Naive B cell (primary cell): Measurements from ENCODE around the gene RMRP. TPM values are rescaled to one million over a fixed set of nuclear protein-coding genes. Genes with fewer than 3 reads are reported as not detected.
A peak's percentile ranks its signal among the peaks of the same experiment; 100 is the strongest.
"Not testable (repeated sequence)": the region's sequence is repeated elsewhere in the genome, so short reads cannot be mapped to it uniquely, and the experiment has no call there.

Experiments
- ATAC-seq, 2 donors: fragments of 150-1000 bp; cut with Tn5 transposase; 2 replicates each; pipeline ENCODE4 v1.10.0; 2021; ENCODE audit warnings: low read depth in 2 of 2, mild to moderate bottlenecking in 2 of 2, moderate library complexity in 2 of 2
- DNase-seq: peaks from one replicate; pipeline ENCODE4 v3.0.0; 2022
- H3K27ac Mint-ChIP-seq, 6 donors: one replicate each; pipeline ENCODE4 v1.8.0; 2020 to 2022; ENCODE audit warnings: mild to moderate bottlenecking in 6 of 6, mixed read lengths in 6 of 6, moderate library complexity in 5 of 6, inconsistent platforms in 2 of 6
- H3K27me3 Mint-ChIP-seq, 3 donors: one replicate each; pipeline ENCODE4 v1.8.0; 2021 to 2022; ENCODE audit warnings: mixed read lengths in 3 of 3, mild to moderate bottlenecking in 1 of 3
- H3K36me3 Mint-ChIP-seq, 2 donors: one replicate each; pipeline ENCODE4 v1.8.0; 2020 to 2022; ENCODE audit warnings: mixed read lengths in 2 of 2, inconsistent platforms in 1 of 2, mild to moderate bottlenecking in 1 of 2
- H3K4me1 Mint-ChIP-seq, 3 donors: one replicate each; pipeline ENCODE4 v1.8.0; 2020 to 2022; ENCODE audit warnings: mixed read lengths in 3 of 3, inconsistent platforms in 1 of 3, mild to moderate bottlenecking in 1 of 3, moderate library complexity in 1 of 3
- H3K4me3 Mint-ChIP-seq, 8 donors: one replicate each; pipeline ENCODE4 v1.8.0; 2020 to 2022; ENCODE audit warnings: mild to moderate bottlenecking in 8 of 8, mixed read lengths in 8 of 8, moderate library complexity in 8 of 8, inconsistent platforms in 2 of 8
- H3K9me3 Mint-ChIP-seq, 7 donors: one replicate each; pipeline ENCODE4 v1.8.0; 2020 to 2022; ENCODE audit warnings: mixed read lengths in 7 of 7, mild to moderate bottlenecking in 5 of 7, inconsistent platforms in 2 of 7, moderate library complexity in 1 of 7
- polyA plus RNA-seq, 6 donors: library from polyadenylated mRNA; unstranded; fragments of 300-500 nt; fragmentation: Illumina TruSeq; gene quantifications; one replicate each; pipeline ENCODE4 v1.2.3, GENCODE V29; 2021; ENCODE audit warnings: low read depth in 6 of 6

RMRP gene
- polyA plus RNA-seq, 6 donors from 2014 or later = 41.0 to 72.3 (median 56.5) TPM; not detected in 2

GRCh38 chr9:35656831-35657545 is 831 bp downstream of the RMRP start:
- Mint-ChIP-seq H3K36me3 (no peaks in the 10 kb centered on the region), H3K4me1 (peaks cover 51 to 77% (median 58%) of the 10 kb centered on the region in 3 donors), H3K9me3 (peaks cover 0 to 5% (median 0%) of the 10 kb centered on the region in 7 donors), H3K4me3 (peak overlapping the region; percentile 75 to 94 (median 93)), H3K27me3 (peaks cover 0 to 5% (median 5%) of the 10 kb centered on the region in 3 donors), H3K27ac (peak overlapping the region; percentile 98 to 100 (median 100))
- ATAC-seq (no peak), DNase-seq (no peak)

DNA sequence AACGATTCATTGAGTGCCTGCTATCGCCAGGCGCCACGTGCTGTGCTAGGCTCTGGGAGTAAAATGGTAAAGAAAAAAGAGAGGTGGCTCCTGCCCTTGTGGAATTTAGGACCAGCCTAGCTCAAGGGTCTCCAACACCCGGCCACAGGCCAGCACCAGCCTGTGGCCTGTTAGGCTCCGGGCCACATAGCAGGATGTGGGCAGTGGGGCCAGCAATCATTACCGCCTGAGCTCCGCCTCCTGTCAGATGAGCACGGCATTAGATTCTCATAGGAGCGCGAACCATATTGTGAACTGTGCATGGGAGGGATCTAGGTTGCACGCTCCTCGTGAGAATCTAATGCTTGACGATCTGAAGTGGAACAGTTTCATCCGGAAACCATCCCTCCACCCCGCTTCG is 1.5 kb downstream of the RMRP start:
- H3K27ac Mint-ChIP-seq = peak overlapping the region; percentile 98 to 100 (median 100)
- DNase-seq (no peak), ATAC-seq (no peak)
- H3K9me3 Mint-ChIP-seq = peaks cover 0 to 5% (median 0%) of the 10 kb centered on the region in 7 donors
- H3K4me1 Mint-ChIP-seq = peaks cover 49 to 78% (median 59%) of the 10 kb centered on the region in 3 donors
- H3K27me3 Mint-ChIP-seq = peaks cover 0 to 5% (median 5%) of the 10 kb centered on the region in 3 donors
- H3K36me3 Mint-ChIP-seq = no peaks in the 10 kb centered on the region
- peak overlapping the region in 7 of 8 donors; percentile 58 to 94 (median 89) for H3K4me3 Mint-ChIP-seq

DNA sequence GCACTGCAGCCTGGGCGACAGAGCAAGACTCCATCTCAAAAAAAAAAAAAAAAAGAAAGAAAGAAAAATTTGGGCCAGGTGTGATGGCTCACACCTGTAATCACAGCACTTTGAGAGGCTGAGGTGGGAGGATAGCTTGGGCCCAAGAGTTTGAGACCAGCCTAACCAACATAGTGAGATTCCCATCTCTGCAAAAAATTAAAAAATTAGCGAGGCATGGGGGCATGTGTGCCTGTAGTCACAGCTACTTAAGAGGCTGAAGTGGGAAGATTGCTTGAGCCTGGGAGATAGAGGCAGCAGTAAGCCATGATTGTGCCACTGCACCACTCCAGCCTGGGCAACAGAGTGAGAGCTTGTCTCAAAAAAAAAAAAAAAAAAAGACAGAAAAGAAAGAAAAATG is 4.2 kb downstream of the RMRP start:
- DNase-seq (no peak), ATAC-seq (no peak)
- Mint-ChIP-seq H3K27me3 (peaks cover 0 to 5% (median 5%) of the 10 kb centered on the region in 3 donors), H3K4me3 (peak overlapping the region in 1 of 8 donors; percentile 5), H3K27ac (peak overlapping the region in 5 of 6 donors; percentile 20 to 93 (median 77)), H3K4me1 (peaks cover 49 to 78% (median 62%) of the 10 kb centered on the region in 3 donors), H3K9me3 (peaks cover 0 to 5% (median 0%) of the 10 kb centered on the region in 7 donors), H3K36me3 (no peaks in the 10 kb centered on the region)

- no peak overlapping the region for H3K4me3 Mint-ChIP-seq
- DNase-seq = no peak
- H3K36me3 Mint-ChIP-seq = no peaks in the 10 kb centered on the region
- H3K4me1 Mint-ChIP-seq = peaks cover 54 to 84% (median 64%) of the 10 kb centered on the region in 3 donors
- H3K9me3 Mint-ChIP-seq = peaks cover 0 to 3% (median 0%) of the 10 kb centered on the region in 7 donors
- peaks cover 0 to 3% (median 3%) of the 10 kb centered on the region in 3 donors for H3K27me3 Mint-ChIP-seq
- H3K27ac Mint-ChIP-seq = no peak overlapping the region
- ATAC-seq = no peak
Observed at GRCh38 chr9:35652829-35653209, 5.0 kb downstream of the RMRP start.

DNA sequence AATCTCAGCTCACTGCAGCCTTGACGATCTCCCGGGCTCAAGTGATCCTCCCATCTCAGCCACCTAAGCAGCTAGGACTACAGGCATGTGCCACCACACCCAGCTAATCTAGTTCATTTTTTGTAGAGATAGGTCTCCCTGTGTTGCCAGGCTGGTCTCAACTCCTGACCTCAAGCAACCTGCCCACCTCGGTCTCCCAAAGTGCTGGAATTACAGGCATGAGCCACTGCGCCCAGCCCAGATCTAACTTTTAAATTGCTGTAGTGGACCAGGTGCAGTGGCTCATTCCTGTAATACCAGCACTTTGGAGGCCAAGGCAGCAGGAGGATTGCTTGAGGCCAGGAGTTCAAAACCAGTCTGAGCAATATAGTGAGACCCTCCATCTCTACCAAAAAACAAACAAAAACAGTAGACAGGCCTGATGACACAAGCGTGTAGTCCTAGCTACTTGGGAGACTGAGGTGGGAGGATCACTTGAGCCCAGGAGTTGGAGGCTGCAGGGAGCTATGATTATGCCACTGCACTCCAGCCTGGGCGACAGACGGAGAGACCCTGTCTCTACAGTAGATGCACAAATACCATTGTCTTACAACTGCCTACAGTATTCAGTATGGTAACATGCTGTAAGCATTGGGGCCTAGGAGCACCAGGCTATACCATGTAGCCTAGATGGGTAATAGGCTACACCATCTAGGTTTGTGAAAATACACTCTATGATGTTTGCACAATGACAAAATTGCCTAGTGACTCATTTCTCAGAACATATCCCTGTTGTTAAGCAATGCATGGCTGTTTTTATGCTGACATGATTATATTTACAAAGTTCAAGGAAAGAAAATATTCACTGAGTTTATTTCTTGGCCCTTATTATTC is 5.6 kb downstream of the RMRP start:
- Mint-ChIP-seq H3K27me3 (no peaks in the 10 kb centered on the region), H3K36me3 (no peaks in the 10 kb centered on the region), H3K4me1 (peaks cover 54 to 84% (median 64%) of the 10 kb centered on the region in 3 donors), H3K27ac (peak overlapping the region in 5 of 6 donors; percentile 17 to 96 (median 52)), H3K4me3 (peak overlapping the region; percentile 29 to 98 (median 86)), H3K9me3 (no peaks in the 10 kb centered on the region)
- ATAC-seq (no peak), DNase-seq (no peak)

DNA sequence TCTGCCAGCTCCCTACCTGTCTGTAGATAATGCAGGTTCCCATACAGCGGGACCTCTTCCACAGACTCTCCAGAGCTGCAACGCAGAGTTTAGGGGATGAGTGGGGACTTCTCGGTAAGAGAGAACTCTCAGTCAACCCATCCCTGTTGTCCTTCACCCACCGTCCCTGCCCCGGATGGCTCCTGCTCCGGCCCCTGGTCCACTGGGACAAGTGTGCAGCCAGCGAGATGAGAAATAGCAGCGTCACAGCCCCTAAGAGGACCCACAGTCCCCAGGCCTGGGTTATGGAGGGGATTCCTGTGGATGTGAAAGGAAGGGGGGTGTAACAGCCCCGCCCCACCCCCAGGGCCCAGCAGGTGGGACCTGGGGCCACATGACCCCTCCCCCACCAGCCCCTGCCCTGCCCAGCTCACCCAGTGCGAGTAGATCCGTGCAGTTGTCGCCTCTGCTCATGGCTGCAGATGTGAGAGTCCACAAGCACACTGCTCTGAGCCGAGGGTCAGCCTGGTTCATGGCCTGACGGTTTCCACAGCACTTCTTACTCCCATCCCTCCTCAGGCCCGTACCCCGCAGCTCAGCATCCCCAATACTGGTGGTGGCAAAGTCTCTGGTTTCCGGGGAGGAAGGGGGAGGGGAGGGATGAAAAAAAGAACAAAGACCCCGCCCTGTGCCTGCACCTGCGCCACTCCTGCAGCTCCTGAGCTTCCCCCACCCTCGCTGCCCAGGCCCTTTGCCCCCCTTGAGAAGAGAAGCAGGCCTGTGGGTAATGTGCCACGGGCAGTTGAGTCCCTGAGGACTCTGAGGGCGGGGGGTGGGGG is 7.3 kb downstream of the RMRP start, which contains the start of gene SIT1:
Gene SIT1 (minus strand): TSS at position 591 of the 818 bp plus-strand sequence. CDS start 78 bp downstream, at position 513.
- no peak for ATAC-seq
- Mint-ChIP-seq H3K36me3 (no peaks in the 10 kb centered on the region), H3K4me1 (peaks cover 46 to 75% (median 57%) of the 10 kb centered on the region in 3 donors), H3K27ac (peak within 1 kb of the TSS; percentile 79 to 96 (median 92)), H3K4me3 (peak within 1 kb of the TSS; percentile 82 to 98 (median 95)), H3K27me3 (no peaks in the 10 kb centered on the region), H3K9me3 (no peaks in the 10 kb centered on the region)
- DNase-seq = peak; percentile 42

DNA sequence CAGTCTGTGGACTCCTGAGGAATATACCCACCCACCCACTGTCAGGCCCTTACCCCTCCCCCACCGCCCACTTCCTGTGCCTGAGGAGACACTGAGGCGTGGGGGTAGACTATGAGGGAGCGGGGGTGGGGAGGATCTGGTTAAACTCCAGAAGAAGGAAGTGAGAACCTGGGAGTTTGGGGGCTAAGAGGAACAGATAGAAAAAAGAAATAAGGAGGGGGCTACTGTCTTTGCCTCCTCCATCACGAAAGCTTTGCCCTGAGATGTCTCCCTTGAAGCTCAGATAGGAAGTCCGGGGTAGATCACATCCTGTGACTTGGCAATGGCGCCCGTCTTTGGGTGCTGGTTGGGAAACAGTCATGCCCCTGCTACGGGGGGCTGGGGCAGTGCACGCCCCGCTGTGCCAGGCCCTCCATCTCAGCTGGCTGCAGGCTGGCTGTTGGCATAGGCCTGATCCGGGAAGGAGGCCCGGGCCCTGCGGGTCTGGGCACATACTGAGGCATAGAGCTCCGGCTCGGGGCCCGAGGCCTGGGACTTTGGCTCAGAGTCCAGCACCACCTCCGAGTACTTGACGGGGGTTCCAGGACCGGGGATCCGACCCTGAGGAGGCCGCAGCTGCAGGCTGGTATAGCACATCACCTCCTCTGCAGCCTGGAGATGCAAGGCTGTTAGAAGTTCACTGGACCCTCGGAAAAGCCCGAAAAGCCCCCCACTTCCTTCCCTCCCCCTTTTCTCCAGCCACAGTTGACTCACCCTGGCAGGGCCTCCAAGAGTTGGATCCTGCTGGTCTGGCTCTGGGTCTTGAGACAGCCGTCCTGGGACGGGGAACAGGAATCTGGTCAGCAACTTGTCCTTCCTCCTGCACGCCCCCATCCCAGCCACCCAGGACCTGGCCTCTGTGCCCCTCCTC is 8.1 kb downstream of the RMRP start:
- ATAC-seq (no peak), DNase-seq (peak; percentile 37)
- Mint-ChIP-seq H3K36me3 (no peaks in the 10 kb centered on the region), H3K4me1 (peaks cover 44 to 78% (median 66%) of the 10 kb centered on the region in 3 donors), H3K27me3 (no peaks in the 10 kb centered on the region), H3K27ac (peak overlapping the region; percentile 90 to 98 (median 94)), H3K4me3 (peak overlapping the region; percentile 82 to 98 (median 95)), H3K9me3 (no peaks in the 10 kb centered on the region)

GRCh38 chr9:35646533-35647265 is 11.1 kb downstream of the RMRP start:
- Mint-ChIP-seq H3K4me3 (peak overlapping the region; percentile 96 to 99 (median 98)), H3K4me1 (peaks cover 55 to 87% (median 82%) of the 10 kb centered on the region in 3 donors), H3K9me3 (no peaks in the 10 kb centered on the region), H3K27me3 (no peaks in the 10 kb centered on the region), H3K27ac (peak overlapping the region; percentile 96 to 99 (median 98)), H3K36me3 (no peaks in the 10 kb centered on the region)
- peak; percentile 83 to 86 for ATAC-seq
- DNase-seq = peak; percentile 92

DNA sequence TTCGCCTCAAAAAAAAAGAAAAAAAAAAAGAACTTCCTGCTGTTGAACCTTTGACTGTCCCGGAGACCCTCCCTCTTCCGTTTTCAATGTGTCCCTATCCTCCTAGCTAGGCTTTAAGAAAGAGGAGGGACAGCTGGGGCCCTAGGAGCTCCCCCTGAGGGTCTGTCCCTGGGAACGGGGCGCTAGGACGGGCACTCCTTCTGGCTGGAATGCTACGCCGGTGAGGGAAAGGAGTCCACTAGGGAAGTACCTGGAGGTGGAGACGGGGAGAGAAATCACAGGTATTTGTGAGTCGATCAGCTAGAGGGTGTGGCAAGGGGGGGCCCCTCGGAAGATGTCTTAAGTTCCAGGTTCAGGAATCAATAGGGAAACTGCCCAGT is 11.7 kb downstream of the RMRP start:
- Mint-ChIP-seq H3K27me3 (no peaks in the 10 kb centered on the region), H3K36me3 (no peaks in the 10 kb centered on the region), H3K9me3 (no peaks in the 10 kb centered on the region), H3K4me1 (peaks cover 57 to 87% (median 82%) of the 10 kb centered on the region in 3 donors), H3K27ac (peak overlapping the region; percentile 96 to 99 (median 98)), H3K4me3 (peak overlapping the region; percentile 96 to 99 (median 98))
- DNase-seq (no peak), ATAC-seq (no peak)

DNA sequence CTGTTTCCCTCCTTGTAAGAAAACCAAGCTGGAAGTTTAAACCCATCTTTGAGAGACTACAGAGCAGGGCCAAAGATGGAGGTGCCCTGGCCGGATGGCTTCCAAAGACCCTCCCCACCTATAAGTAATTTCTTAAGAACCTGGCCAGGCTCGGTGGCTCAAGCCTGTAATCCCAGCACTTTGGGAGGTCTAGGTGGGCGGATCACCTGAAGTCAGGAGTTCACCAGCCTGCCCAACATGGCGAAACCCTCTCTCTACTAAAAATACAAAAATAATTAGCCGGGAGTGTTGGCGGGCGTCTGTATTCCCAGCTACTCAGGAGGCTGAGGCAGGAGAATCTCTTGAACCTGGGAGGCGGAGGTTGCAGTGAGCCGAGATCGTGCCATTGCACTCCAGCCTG is 12.1 kb downstream of the RMRP start:
- not testable (repeated sequence) for H3K27me3 Mint-ChIP-seq, ATAC-seq
- peaks cover 55 to 87% (median 82%) of the 10 kb centered on the region in 3 donors for H3K4me1 Mint-ChIP-seq

GRCh38 chr9:35643046-35643445 is 14.8 kb downstream of the RMRP start:
- no peak for ATAC-seq

More for the DNA sequence above, 12.1 kb downstream of the RMRP start:
- H3K9me3 Mint-ChIP-seq, H3K36me3 Mint-ChIP-seq, DNase-seq: not testable (repeated sequence)
- Mint-ChIP-seq H3K27ac (peak overlapping the region; percentile 96 to 99 (median 98)), H3K4me3 (peak overlapping the region; percentile 96 to 99 (median 98))

More at GRCh38 chr9:35643046-35643445, 14.8 kb downstream of the RMRP start:
- no peaks in the 10 kb centered on the region for H3K27me3 Mint-ChIP-seq
- H3K36me3 Mint-ChIP-seq = peaks cover 0 to 8% of the 10 kb centered on the region in 2 donors
- no peak for DNase-seq
- H3K27ac Mint-ChIP-seq = peak overlapping the region in 5 of 6 donors; percentile 78 to 99 (median 91)
- H3K4me3 Mint-ChIP-seq = peak overlapping the region in 6 of 8 donors; percentile 10 to 53 (median 33)
- H3K4me1 Mint-ChIP-seq = peaks cover 51 to 87% (median 75%) of the 10 kb centered on the region in 3 donors
- H3K9me3 Mint-ChIP-seq = peaks cover 0 to 4% (median 0%) of the 10 kb centered on the region in 7 donors
